Activated gamma-delta T cell treated with Interleukin-2 at 50 U/mL for 16 hours (primary cell): Measurements from ENCODE around the gene ARHGAP24.
"Not testable (repeated sequence)": the region's sequence is repeated elsewhere in the genome, so short reads cannot be mapped to it uniquely, and the experiment has no call there.

ENCODE experiments used
- DNase-seq: peaks from one replicate; pipeline ENCODE4 v3.0.0-alpha.2; 2020

ARHGAP24 gene

DNA sequence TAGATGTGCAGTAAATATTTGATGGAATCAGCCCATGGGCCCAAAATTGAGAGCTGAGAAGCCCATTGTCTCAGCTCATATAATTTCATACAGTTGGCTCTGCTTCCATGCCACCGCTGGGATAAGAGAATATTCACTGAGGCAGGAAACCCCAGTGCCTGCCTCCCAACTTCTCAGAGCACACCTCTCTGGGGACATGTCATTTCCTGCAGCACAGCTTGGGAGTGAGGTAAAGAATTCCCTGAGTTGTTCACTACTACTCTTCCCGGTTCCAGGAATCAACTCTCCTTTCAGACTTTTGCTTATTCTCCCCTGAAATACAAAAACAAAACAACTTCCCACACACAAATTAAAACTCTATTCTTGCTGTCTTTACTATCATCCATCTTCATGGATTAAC is 495.6 kb downstream of the ARHGAP24 start:
- DNase-seq = no peak

DNA sequence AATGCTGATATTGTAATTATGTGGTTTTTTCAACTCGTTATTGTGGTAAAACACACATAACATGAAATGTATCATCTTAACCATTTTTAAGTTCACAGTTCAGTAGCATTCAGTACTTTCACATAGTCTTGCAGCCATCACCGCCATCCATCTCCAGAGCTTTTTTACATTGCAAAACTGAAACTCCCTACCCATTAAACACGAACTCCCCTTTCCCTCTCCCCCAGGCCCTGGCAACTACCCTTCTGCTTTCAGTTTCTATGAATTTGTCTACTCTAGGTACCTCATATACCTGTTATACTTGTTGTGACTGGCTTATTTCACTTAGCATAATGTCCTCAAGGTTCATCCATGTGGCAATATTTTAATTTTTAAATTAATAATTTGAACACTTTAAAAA is 504.3 kb downstream of the ARHGAP24 start:
- no peak for DNase-seq

- no peak for DNase-seq
Measured at GRCh38 chr4:85986266-85986665, 511.3 kb downstream of the ARHGAP24 start.

- no peak for DNase-seq
Measured at GRCh38 chr4:85993641-85994040, 518.7 kb downstream of the ARHGAP24 start.

DNA sequence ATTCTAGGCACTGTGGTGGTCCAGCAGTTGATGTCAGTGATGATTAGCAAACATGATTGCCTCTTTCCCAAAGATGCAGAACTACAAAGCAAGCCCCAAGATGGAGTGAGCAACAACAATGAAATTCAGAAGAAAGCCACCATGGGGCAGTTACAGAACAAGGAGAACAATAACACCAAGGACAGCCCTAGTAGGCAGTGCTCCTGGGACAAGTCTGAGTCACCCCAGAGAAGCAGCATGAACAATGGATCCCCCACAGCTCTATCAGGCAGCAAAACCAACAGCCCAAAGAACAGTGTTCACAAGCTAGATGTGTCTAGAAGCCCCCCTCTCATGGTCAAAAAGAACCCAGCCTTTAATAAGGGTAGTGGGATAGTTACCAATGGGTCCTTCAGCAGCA is 519.6 kb downstream of the ARHGAP24 start:
- no peak for DNase-seq

GRCh38 chr4:85995361-85995760 is 520.4 kb downstream of the ARHGAP24 start:
- DNase-seq = no peak

DNA sequence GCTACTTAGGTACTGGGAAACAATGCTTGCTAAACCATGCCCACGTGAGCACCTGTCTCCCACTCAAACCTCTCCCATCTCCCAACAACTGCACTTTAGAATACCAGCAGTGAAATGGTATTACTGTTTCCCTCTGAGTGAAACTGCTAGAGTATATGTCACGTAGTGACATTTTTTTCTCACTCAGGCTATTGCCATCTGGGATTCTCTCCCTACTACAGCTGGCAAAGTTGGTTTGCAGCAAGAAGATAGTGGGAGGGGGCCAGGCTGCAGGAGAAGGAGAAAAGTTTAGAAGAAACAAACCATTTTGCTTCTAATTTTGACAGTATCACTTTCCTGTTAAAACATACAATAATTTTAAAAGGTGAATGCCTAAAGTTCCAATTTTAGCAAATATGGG is 526.6 kb downstream of the ARHGAP24 start:
- DNase-seq = no peak

GRCh38 chr4:86004030-86004429 is 529.1 kb downstream of the ARHGAP24 start:
- no peak for DNase-seq

DNA sequence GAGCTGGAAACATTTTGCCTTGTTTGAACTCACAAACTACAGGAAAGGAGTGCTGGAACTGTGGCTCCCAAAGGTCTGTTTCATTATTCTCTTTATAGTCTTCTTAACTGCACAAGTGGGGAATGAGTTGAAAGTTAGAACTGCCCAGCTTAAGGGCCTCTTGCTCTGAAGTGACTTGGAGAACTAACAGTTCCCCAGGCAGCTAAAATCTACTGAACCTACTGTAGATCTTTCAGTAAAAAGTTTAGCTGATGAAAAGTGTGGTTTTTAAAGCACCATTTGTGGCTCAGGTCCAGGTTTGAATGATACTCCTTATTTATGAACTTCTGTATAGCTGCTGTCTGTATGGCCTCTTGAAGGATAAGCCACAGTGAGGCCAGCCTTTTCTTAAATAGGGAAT is 531.1 kb downstream of the ARHGAP24 start:
- DNase-seq = no peak

DNA sequence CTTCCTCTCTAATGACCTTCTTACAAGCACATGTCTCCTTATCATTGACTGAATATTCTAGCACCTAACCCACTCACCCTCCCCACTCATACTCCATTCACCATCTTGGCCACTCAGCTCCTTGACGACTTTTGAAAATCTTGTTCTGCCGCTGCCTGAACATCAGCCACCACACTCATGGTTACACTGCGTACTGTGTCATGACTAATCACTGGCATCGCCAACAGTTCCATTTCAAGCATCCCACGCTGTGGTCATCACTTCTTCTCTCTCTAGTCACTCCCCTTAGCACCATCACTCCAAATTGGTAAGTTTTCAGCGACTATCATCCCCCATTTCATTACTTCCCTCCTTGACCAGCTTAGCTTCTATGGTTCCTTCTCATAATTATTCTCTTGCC is 532.1 kb downstream of the ARHGAP24 start:
- no peak for DNase-seq

DNA sequence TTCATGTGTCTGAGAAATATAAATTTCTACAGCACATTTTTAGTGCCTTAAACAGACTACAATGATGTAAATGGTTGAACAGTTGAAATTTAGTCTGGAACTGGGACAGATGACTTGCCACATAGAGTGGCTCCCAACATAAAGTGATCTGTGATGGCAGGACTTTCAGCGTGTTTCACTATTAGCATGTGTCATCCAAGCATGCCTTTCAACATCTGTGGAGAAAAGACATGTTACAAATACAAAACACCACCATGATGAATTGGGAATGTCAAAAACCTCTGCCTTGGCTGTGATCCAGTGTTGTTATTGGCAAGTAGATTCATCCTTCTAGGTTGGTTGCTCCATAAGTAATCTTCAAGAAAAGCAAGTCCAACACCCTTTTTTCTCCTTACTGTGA is 536.2 kb downstream of the ARHGAP24 start:
- DNase-seq = no peak

DNA sequence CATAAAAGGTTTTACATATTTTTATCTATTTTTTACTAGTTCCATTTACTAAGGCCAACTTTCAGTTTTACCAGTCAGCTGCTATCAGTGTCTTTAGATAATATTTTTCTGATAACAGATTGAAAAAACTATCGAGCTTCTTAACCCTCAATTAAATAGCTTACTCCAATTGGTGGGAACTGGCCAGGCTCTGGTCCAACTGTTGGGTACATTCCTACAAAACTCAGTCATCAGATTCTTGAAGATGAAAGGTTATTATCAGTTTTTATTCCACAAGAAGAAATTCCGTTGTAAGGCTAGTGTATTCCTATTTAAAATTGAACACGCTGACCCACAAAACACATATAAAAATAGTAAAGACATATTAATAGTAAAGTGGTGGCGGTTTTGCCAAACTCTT is 538.7 kb downstream of the ARHGAP24 start:
- DNase-seq = no peak

- DNase-seq = no peak
Measured at GRCh38 chr4:86014599-86014998, 539.6 kb downstream of the ARHGAP24 start.

DNA sequence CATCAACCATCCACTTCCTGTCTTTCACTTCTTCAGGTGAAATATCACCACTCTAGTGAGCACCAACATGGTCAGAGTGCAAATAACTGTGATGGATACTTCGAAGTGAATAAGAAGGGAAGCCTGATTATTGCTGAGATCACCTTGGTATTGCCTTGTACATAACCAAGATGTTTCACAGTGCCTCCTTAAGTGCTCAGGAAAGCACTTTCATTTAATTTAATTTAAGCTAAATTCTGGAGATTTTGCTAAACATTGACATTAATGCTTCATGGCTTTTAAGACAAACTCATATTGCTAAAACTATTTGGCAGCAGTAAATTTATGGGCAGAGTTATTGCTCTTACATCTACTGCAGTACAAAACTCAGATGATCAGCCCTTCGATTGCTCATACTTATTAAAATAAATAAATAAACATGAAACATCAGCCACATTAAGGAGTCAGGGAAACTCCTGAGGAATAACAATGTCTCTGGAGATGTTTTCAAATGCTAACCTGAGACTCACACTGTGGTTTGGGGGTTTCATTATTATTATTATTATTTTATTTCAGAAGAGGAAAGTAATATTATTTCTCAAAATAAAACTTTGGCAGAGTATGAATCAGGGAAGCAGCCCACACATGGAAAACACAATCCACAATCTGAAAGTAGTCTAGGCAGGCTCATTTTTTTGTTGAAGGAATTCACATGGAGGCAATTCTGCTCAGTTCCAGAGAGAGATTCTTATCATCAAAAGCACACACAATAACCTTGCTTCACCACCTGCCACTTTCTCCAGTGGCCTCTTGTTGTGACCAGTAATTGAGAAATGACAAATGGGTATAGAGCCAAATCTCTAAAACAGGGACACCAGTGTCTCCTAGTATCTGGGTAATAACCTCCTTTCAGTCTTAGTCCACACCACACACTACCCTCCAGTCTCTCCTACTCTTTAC is 540.7 kb downstream of the ARHGAP24 start:
- DNase-seq = no peak

- DNase-seq = no peak
Measured at GRCh38 chr4:86019362-86019761, 544.4 kb downstream of the ARHGAP24 start.

GRCh38 chr4:86019906-86020305 is 545.0 kb downstream of the ARHGAP24 start:
- DNase-seq = no peak

DNA sequence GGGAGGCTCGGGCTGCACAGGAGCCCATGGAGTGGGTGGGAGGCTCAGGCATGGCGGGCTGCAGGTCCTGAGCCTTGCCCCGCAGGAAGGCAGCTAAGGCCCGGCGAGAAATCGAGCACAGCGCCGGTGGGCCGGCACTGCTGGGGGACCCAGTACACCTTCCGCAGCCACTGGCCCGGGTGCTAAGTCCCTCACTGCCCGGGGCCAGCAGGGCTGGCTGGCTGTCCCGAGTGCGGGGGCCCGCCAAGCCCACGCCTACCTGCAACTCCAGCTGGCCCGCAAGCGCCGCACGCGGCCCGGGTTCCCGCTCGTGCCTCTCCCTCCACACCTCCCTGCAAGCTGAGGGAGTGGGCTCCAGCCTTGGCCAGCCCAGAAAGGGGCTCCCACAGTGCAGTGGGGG is 546.7 kb downstream of the ARHGAP24 start:
- DNase-seq = not testable (repeated sequence)

DNA sequence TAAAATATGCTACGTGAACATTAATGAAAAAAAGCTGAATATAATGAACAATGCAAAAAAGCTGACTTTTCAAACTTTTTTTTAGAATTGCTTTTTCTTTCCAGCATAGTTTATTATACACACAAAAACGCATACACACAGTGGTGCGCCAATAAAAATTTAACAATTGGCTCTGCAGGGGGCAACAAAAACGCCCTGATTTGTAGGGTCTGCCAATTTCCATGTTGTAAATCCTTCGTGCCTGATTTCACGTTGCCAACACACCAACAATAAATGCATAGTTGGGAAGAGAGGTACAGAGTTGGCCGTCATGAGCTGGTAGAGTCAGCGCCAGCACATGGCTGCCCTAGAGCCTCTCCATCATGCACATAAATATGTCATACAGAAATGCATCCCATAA is 551.8 kb downstream of the ARHGAP24 start:
- DNase-seq = no peak

GRCh38 chr4:86031927-86032326 is 557.0 kb downstream of the ARHGAP24 start:
- no peak for DNase-seq

DNA sequence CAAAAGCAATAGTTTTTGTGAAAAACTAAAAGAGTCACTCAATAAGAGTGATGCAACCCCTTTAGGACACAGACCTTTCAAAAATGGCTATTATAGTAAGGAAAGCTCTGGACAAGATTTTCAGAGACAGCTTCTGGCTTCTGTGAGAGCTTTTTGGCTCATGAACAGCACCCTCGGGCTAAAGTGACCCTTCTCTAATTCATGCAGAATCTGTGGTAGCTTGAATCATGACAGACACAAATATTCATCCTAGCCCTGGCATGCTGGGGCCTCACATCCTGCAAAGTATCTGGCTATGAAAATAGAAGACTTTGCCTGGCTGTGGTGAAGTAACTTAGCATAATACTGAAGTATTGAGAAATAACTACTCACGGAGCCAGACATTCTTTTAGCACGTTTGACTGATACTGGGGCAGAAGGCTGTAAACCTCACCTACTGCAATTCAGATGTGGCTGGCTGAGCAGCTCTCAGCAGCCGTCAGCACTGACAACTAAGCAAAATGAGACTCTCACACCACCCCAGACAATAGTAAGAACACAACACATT is 557.6 kb downstream of the ARHGAP24 start:
- no peak for DNase-seq

DNA sequence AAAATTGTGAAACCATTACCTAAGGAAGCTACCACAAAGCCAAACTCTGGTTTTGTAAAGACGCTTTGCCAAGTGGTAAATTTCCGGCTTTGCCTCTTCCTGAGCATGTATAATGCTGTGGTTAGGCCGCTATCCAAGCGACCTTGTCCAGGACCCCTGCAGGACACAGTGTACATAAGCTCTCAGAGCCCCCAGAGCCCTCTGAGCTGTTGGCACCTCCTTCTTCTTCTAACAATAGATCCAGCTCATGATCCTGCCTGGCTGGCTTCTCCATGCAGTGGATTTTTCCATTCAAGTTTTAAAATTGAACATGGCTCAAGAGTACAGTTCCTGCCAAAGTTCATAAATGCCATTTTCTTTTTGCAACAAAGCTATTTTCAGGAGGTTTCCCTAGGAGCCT is 558.2 kb downstream of the ARHGAP24 start:
- no peak for DNase-seq

- DNase-seq = no peak
Measured at GRCh38 chr4:86034616-86035015, 559.7 kb downstream of the ARHGAP24 start.

- DNase-seq = no peak
Measured at GRCh38 chr4:86035688-86036087, 560.7 kb downstream of the ARHGAP24 start.

DNA sequence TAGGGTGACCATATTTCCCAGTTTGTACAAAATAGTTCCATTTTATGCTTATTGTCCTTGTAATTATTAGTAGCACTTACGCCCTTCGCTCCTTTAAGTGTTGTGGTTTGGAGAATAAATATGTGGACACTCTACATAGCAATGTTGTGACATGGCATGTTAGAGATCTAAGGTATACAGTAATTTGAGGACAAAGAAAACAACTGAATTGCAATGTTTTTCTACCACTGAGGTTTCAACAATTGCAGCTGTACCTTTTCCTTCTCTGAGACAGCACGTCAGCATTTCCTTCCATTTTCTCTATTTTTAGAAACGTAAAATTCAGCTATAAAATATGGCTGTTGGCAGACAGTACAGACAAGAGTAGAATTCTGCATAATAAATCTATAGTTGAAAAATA is 561.8 kb downstream of the ARHGAP24 start:
- no peak for DNase-seq

DNA sequence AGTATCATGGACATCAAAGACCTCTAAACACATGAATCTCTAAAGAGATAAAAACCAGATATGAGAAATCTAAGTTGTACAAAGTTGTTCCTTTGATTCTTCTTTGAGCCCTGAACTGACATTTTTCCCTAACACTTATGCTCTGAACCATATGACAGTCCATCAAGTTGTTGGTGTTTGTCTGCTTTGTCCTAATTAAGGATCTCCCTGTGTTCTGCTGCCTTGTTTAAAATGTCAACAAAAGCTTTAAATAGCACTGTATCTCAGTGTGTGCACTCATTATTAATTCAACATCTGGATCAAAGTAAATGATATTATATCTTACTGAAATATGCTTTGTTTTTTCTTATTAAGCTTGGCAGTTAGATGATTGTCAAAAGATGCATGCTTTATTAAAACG is 563.1 kb downstream of the ARHGAP24 start:
- no peak for DNase-seq
